Measurements from ENCODE around the gene BMP8B.
"Not testable (repeated sequence)": the region's sequence is repeated elsewhere in the genome, so short reads cannot be mapped to it uniquely, and the experiment has no call there.

Gene BMP8B

GRCh38 chr1:39778463-39779099 is 10.1 kb downstream of the BMP8B start:
- not testable (repeated sequence) for H3K9ac ChIP-seq (ENCODE audit: low read length)
- 82% methylated on average over 10 of the region's 12 CpGs for WGBS

GRCh38 chr1:39777896-39778295 is 10.8 kb downstream of the BMP8B start:
- H2BK120ac ChIP-seq (ENCODE audit: low read depth, low read length); H4K91ac ChIP-seq (ENCODE audit: low read length); H2AK5ac ChIP-seq (ENCODE audit: low read length, severe bottlenecking); H3K23ac ChIP-seq (ENCODE audit: low read length in 2 of 2); H2BK5ac ChIP-seq (ENCODE audit: low read depth, low read length, poor library complexity, severe bottlenecking); H3K4me3 ChIP-seq (ENCODE audit: insufficient read depth in 1 of 2, low read depth in 1 of 2, low read length in 2 of 2); H3K4me2 ChIP-seq (ENCODE audit: low read length, poor library complexity, severe bottlenecking); H3K9me3 ChIP-seq (ENCODE audit: control insufficient read depth, low read length); H4K8ac ChIP-seq (ENCODE audit: low read length); H3K4ac ChIP-seq (ENCODE audit: low read depth in 1 of 2, low read length in 2 of 2); H3K27ac ChIP-seq (ENCODE audit: low read length, poor library complexity, severe bottlenecking); H3K36me3 ChIP-seq (ENCODE audit: control insufficient read depth in 1 of 2, insufficient read depth in 2 of 2, low read depth in 1 of 2, low read length in 2 of 2); H3K9ac ChIP-seq (ENCODE audit: low read length); H2AFZ ChIP-seq (ENCODE audit: low read depth, low read length); H3K14ac ChIP-seq (ENCODE audit: low read length in 2 of 2); H3K18ac ChIP-seq (ENCODE audit: low read depth in 1 of 2, low read length in 2 of 2); H2BK15ac ChIP-seq (ENCODE audit: low read depth, poor library complexity, severe bottlenecking); H3K4me1 ChIP-seq (ENCODE audit: control insufficient read depth, insufficient read depth, low read depth, low read length); H2BK12ac ChIP-seq (ENCODE audit: low read length in 2 of 2); H3K79me1 ChIP-seq (replicated peaks; ENCODE audit: low read length, poor library complexity, severe bottlenecking); DNase-seq: not testable (repeated sequence)
- peaks cover 30 to 46% of the 10 kb centered on the region in 2 experiments for H3K27me3 ChIP-seq (ENCODE audit: control insufficient read depth in 1 of 2, insufficient read depth in 1 of 2, low read length in 2 of 2)
- 95% methylated on average over 12 of the region's 17 CpGs for WGBS

More at GRCh38 chr1:39778463-39779099, 10.1 kb downstream of the BMP8B start:
- H3K36me3 ChIP-seq (ENCODE audit: control insufficient read depth in 1 of 2, insufficient read depth in 2 of 2, low read depth in 1 of 2, low read length in 2 of 2); H3K14ac ChIP-seq (ENCODE audit: low read length in 2 of 2); H3K4me3 ChIP-seq (ENCODE audit: insufficient read depth in 1 of 2, low read depth in 1 of 2, low read length in 2 of 2); H2BK120ac ChIP-seq (ENCODE audit: low read depth, low read length); H3K9me3 ChIP-seq (ENCODE audit: control insufficient read depth, low read length); H2AFZ ChIP-seq (ENCODE audit: low read depth, low read length); H2BK15ac ChIP-seq (ENCODE audit: low read depth, poor library complexity, severe bottlenecking); H3K18ac ChIP-seq (ENCODE audit: low read depth in 1 of 2, low read length in 2 of 2); H3K4ac ChIP-seq (ENCODE audit: low read depth in 1 of 2, low read length in 2 of 2); DNase-seq; H3K4me2 ChIP-seq (ENCODE audit: low read length, poor library complexity, severe bottlenecking); H3K79me1 ChIP-seq (replicated peaks; ENCODE audit: low read length, poor library complexity, severe bottlenecking); H4K91ac ChIP-seq (ENCODE audit: low read length); H4K8ac ChIP-seq (ENCODE audit: low read length); H3K23ac ChIP-seq (ENCODE audit: low read length in 2 of 2); H2AK5ac ChIP-seq (ENCODE audit: low read length, severe bottlenecking); H2BK5ac ChIP-seq (ENCODE audit: low read depth, low read length, poor library complexity, severe bottlenecking); H2BK12ac ChIP-seq (ENCODE audit: low read length in 2 of 2); H3K27ac ChIP-seq (ENCODE audit: low read length, poor library complexity, severe bottlenecking); H3K4me1 ChIP-seq (ENCODE audit: control insufficient read depth, insufficient read depth, low read depth, low read length): not testable (repeated sequence)
- H3K27me3 ChIP-seq (ENCODE audit: control insufficient read depth in 1 of 2, insufficient read depth in 1 of 2, low read length in 2 of 2) = peaks cover 37 to 53% of the 10 kb centered on the region in 2 experiments

GRCh38 chr1:39777306-39777705 is 11.4 kb downstream of the BMP8B start:
- no peak overlapping the region for H3K4me2 ChIP-seq (ENCODE audit: low read length, poor library complexity, severe bottlenecking)
- H3K9ac ChIP-seq (ENCODE audit: low read length) = no peak overlapping the region
- H4K8ac ChIP-seq (ENCODE audit: low read length) = no peak overlapping the region
- no peaks in the 10 kb centered on the region for H3K79me1 ChIP-seq (replicated peaks; ENCODE audit: low read length, poor library complexity, severe bottlenecking)
- no peak overlapping the region for H2BK120ac ChIP-seq (ENCODE audit: low read depth, low read length)
- no peak overlapping the region for H2BK12ac ChIP-seq (ENCODE audit: low read length in 2 of 2)
- 80% methylated on average over 4 of the region's 4 CpGs for WGBS
- peaks cover 2% of the 10 kb centered on the region for H3K4me1 ChIP-seq (ENCODE audit: control insufficient read depth, insufficient read depth, low read depth, low read length)
- no peak overlapping the region for H3K4ac ChIP-seq (ENCODE audit: low read depth in 1 of 2, low read length in 2 of 2)
- H3K27me3 ChIP-seq (ENCODE audit: control insufficient read depth in 1 of 2, insufficient read depth in 1 of 2, low read length in 2 of 2) = peaks cover 27 to 46% of the 10 kb centered on the region in 2 experiments
- no peak overlapping the region for H4K91ac ChIP-seq (ENCODE audit: low read length)
- H3K18ac ChIP-seq (ENCODE audit: low read depth in 1 of 2, low read length in 2 of 2) = no peak overlapping the region
- H3K23ac ChIP-seq (ENCODE audit: low read length in 2 of 2) = no peak overlapping the region
- no peaks in the 10 kb centered on the region for H3K9me3 ChIP-seq (ENCODE audit: control insufficient read depth, low read length)
- H3K36me3 ChIP-seq (ENCODE audit: control insufficient read depth in 1 of 2, insufficient read depth in 2 of 2, low read depth in 1 of 2, low read length in 2 of 2) = no peaks in the 10 kb centered on the region
- H3K14ac ChIP-seq (ENCODE audit: low read length in 2 of 2) = no peak overlapping the region
- H2BK5ac ChIP-seq (ENCODE audit: low read depth, low read length, poor library complexity, severe bottlenecking) = no peak overlapping the region
- no peak overlapping the region for H2AFZ ChIP-seq (ENCODE audit: low read depth, low read length)
- no peak overlapping the region for H3K4me3 ChIP-seq (ENCODE audit: insufficient read depth in 1 of 2, low read depth in 1 of 2, low read length in 2 of 2)
- DNase-seq = no peak
- no peak overlapping the region for H2BK15ac ChIP-seq (ENCODE audit: low read depth, poor library complexity, severe bottlenecking)
- H2AK5ac ChIP-seq (ENCODE audit: low read length, severe bottlenecking) = no peak overlapping the region
- H3K27ac ChIP-seq (ENCODE audit: low read length, poor library complexity, severe bottlenecking) = no peak overlapping the region

DNA sequence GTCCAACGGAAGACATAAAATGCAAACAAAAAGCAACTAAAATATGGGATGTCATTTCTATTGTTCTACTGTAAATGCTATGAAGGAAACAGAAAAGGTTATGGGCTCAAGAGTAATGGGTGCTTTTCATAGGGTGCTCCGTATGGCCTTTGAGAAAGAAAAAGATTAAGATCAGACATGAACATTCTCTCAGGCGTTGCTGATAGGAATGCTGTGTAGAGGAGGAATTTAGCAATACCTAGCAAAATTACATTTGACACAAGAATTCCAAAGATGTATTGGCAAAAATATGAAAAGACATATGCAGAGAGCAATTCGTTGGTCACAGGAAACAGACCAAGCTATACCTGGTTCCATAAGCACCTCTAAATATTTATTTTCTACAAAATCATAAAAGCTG is 11.8 kb downstream of the BMP8B start:
- Histone ChIP-seq H3K9ac (ENCODE audit: low read length) (no peak overlapping the region), H3K23ac (ENCODE audit: low read length in 2 of 2) (no peak overlapping the region), H3K79me1 (replicated peaks; ENCODE audit: low read length, poor library complexity, severe bottlenecking) (no peaks in the 10 kb centered on the region), H3K36me3 (ENCODE audit: control insufficient read depth in 1 of 2, insufficient read depth in 2 of 2, low read depth in 1 of 2, low read length in 2 of 2) (no peaks in the 10 kb centered on the region), H3K18ac (ENCODE audit: low read depth in 1 of 2, low read length in 2 of 2) (no peak overlapping the region), H2AK5ac (ENCODE audit: low read length, severe bottlenecking) (no peak overlapping the region), H2BK5ac (ENCODE audit: low read depth, low read length, poor library complexity, severe bottlenecking) (no peak overlapping the region), H3K9me3 (ENCODE audit: control insufficient read depth, low read length) (no peaks in the 10 kb centered on the region), H4K8ac (ENCODE audit: low read length) (no peak overlapping the region), H3K4ac (ENCODE audit: low read depth in 1 of 2, low read length in 2 of 2) (no peak overlapping the region), H3K27ac (ENCODE audit: low read length, poor library complexity, severe bottlenecking) (no peak overlapping the region), H3K4me1 (ENCODE audit: control insufficient read depth, insufficient read depth, low read depth, low read length) (peaks cover 2% of the 10 kb centered on the region), H3K4me2 (ENCODE audit: low read length, poor library complexity, severe bottlenecking) (no peak overlapping the region), H2AFZ (ENCODE audit: low read depth, low read length) (no peak overlapping the region), H3K4me3 (ENCODE audit: insufficient read depth in 1 of 2, low read depth in 1 of 2, low read length in 2 of 2) (no peak overlapping the region), H3K27me3 (ENCODE audit: control insufficient read depth in 1 of 2, insufficient read depth in 1 of 2, low read length in 2 of 2) (peaks cover 25 to 43% of the 10 kb centered on the region in 2 experiments), H3K14ac (ENCODE audit: low read length in 2 of 2) (no peak overlapping the region), H2BK120ac (ENCODE audit: low read depth, low read length) (no peak overlapping the region), H2BK15ac (ENCODE audit: low read depth, poor library complexity, severe bottlenecking) (no peak overlapping the region), H2BK12ac (ENCODE audit: low read length in 2 of 2) (no peak overlapping the region), H4K91ac (ENCODE audit: low read length) (no peak overlapping the region)
- DNase-seq = no peak
- WGBS = 83% methylated on average over 3 of the region's 4 CpGs
